ENCODE data around the gene DOCK1. TPM values are rescaled to one million over a fixed set of nuclear protein-coding genes. Genes with fewer than 3 reads are reported as not detected.
A peak's percentile ranks its signal among the peaks of the same experiment; 100 is the strongest.
"Not testable (repeated sequence)": the region's sequence is repeated elsewhere in the genome, so short reads cannot be mapped to it uniquely, and the experiment has no call there.

Gene DOCK1
- total RNA-seq, 2 donors from 2014 or later, result 1.1 TPM

GRCh38 chr10:126911301-126911700 is 6.1 kb downstream of the DOCK1 start:
- H3K9me3 Mint-ChIP-seq, result peaks cover 4% of the 10 kb centered on the region in 2 donors
- peaks cover 6 to 8% of the 10 kb centered on the region in 2 donors for H3K36me3 Mint-ChIP-seq
- DNase-seq (ENCODE audit: low spot score in 2 of 2) (no peak), ATAC-seq (no peak)
- H3K27ac Mint-ChIP-seq, result peak overlapping the region in 1 of 2 donors; percentile 39

GRCh38 chr10:126913316-126913715 is 8.1 kb downstream of the DOCK1 start:
- Mint-ChIP-seq H3K9me3 (peaks cover 4% of the 10 kb centered on the region in 2 donors), H3K36me3 (no peaks in the 10 kb centered on the region), H3K27ac (no peak overlapping the region)
- DNase-seq (ENCODE audit: low spot score in 2 of 2) (no peak), ATAC-seq (no peak)

- Mint-ChIP-seq H3K9me3 (peaks cover 4% of the 10 kb centered on the region in 2 donors), H3K27ac (no peak overlapping the region), H3K36me3 (no peaks in the 10 kb centered on the region)
- DNase-seq (ENCODE audit: low spot score in 2 of 2), result no peak
- ATAC-seq, result no peak
Measured at GRCh38 chr10:126914561-126914960, 9.3 kb downstream of the DOCK1 start.

GRCh38 chr10:126916952-126917351 is 11.7 kb downstream of the DOCK1 start:
- ATAC-seq; H3K36me3 Mint-ChIP-seq; H3K9me3 Mint-ChIP-seq; H3K27ac Mint-ChIP-seq; DNase-seq (ENCODE audit: low spot score in 2 of 2): not testable (repeated sequence)

- DNase-seq (ENCODE audit: low spot score in 2 of 2) (no peak), ATAC-seq (no peak)
- Mint-ChIP-seq H3K9me3 (peaks cover 8 to 13% of the 10 kb centered on the region in 2 donors), H3K36me3 (peaks cover 0 to 5% of the 10 kb centered on the region in 2 donors), H3K27ac (no peak overlapping the region)
Measured at GRCh38 chr10:126917375-126917774, 12.1 kb downstream of the DOCK1 start.

GRCh38 chr10:126917975-126918908 is 13.0 kb downstream of the DOCK1 start:
- no peak for DNase-seq (ENCODE audit: low spot score in 2 of 2)
- peaks cover 8 to 15% of the 10 kb centered on the region in 2 donors for H3K9me3 Mint-ChIP-seq
- ATAC-seq, result no peak

GRCh38 chr10:126919426-126919825 is 14.2 kb downstream of the DOCK1 start:
- DNase-seq (ENCODE audit: low spot score in 2 of 2) (no peak), ATAC-seq (no peak)
- peaks cover 11 to 15% of the 10 kb centered on the region in 2 donors for H3K9me3 Mint-ChIP-seq
- H3K36me3 Mint-ChIP-seq, result peaks cover 0 to 5% of the 10 kb centered on the region in 2 donors
- no peak overlapping the region for H3K27ac Mint-ChIP-seq

More at GRCh38 chr10:126917975-126918908, 13.0 kb downstream of the DOCK1 start:
- no peak overlapping the region for H3K27ac Mint-ChIP-seq
- peaks cover 0 to 5% of the 10 kb centered on the region in 2 donors for H3K36me3 Mint-ChIP-seq

GRCh38 chr10:126921162-126921561 is 15.9 kb downstream of the DOCK1 start:
- ATAC-seq, result no peak
- no peak overlapping the region for H3K27ac Mint-ChIP-seq
- peaks cover 0 to 5% of the 10 kb centered on the region in 2 donors for H3K36me3 Mint-ChIP-seq
- H3K9me3 Mint-ChIP-seq, result peaks cover 7 to 11% of the 10 kb centered on the region in 2 donors
- no peak for DNase-seq (ENCODE audit: low spot score in 2 of 2)

GRCh38 chr10:126921974-126922525 is 16.8 kb downstream of the DOCK1 start:
- H3K27ac Mint-ChIP-seq, result no peak overlapping the region
- H3K9me3 Mint-ChIP-seq, result peaks cover 7 to 11% of the 10 kb centered on the region in 2 donors
- ATAC-seq, result no peak
- no peak for DNase-seq (ENCODE audit: low spot score in 2 of 2)
- H3K36me3 Mint-ChIP-seq, result peaks cover 0 to 5% of the 10 kb centered on the region in 2 donors

GRCh38 chr10:126924180-126924914 is 19.1 kb downstream of the DOCK1 start:
- DNase-seq (ENCODE audit: low spot score in 2 of 2) (no peak), ATAC-seq (no peak)
- Mint-ChIP-seq H3K9me3 (peaks cover 7 to 11% of the 10 kb centered on the region in 2 donors), H3K36me3 (peaks cover 0 to 5% of the 10 kb centered on the region in 2 donors), H3K27ac (no peak overlapping the region)

- ATAC-seq (no peak), DNase-seq (ENCODE audit: low spot score in 2 of 2) (no peak)
- Mint-ChIP-seq H3K9me3 (peaks cover 7 to 11% of the 10 kb centered on the region in 2 donors), H3K27ac (no peak overlapping the region), H3K36me3 (peaks cover 0 to 5% of the 10 kb centered on the region in 2 donors)
Measured at GRCh38 chr10:126924915-126925300, 19.7 kb downstream of the DOCK1 start.

- Mint-ChIP-seq H3K9me3 (peaks cover 3 to 6% of the 10 kb centered on the region in 2 donors), H3K36me3 (no peaks in the 10 kb centered on the region), H3K27ac (no peak overlapping the region)
- DNase-seq (ENCODE audit: low spot score in 2 of 2) (no peak), ATAC-seq (no peak)
Measured at GRCh38 chr10:126926568-126926967, 21.3 kb downstream of the DOCK1 start.

- Mint-ChIP-seq H3K36me3 (no peaks in the 10 kb centered on the region), H3K9me3 (peaks cover 0 to 3% of the 10 kb centered on the region in 2 donors), H3K27ac (no peak overlapping the region)
- DNase-seq (ENCODE audit: low spot score in 2 of 2) (no peak), ATAC-seq (no peak)
Measured at GRCh38 chr10:126927799-126928198, 22.6 kb downstream of the DOCK1 start.

GRCh38 chr10:126928274-126928673 is 23.0 kb downstream of the DOCK1 start:
- peaks cover 0 to 3% of the 10 kb centered on the region in 2 donors for H3K9me3 Mint-ChIP-seq
- H3K36me3 Mint-ChIP-seq, result no peaks in the 10 kb centered on the region
- no peak overlapping the region for H3K27ac Mint-ChIP-seq
- no peak for DNase-seq (ENCODE audit: low spot score in 2 of 2)
- no peak for ATAC-seq

GRCh38 chr10:126929391-126929790 is 24.2 kb downstream of the DOCK1 start:
- no peak for ATAC-seq
- Mint-ChIP-seq H3K36me3 (no peaks in the 10 kb centered on the region), H3K27ac (no peak overlapping the region), H3K9me3 (no peaks in the 10 kb centered on the region)
- no peak for DNase-seq (ENCODE audit: low spot score in 2 of 2)

- DNase-seq (ENCODE audit: low spot score in 2 of 2) (no peak), ATAC-seq (no peak)
- no peak overlapping the region for H3K27ac Mint-ChIP-seq
- H3K36me3 Mint-ChIP-seq, result no peaks in the 10 kb centered on the region
- H3K9me3 Mint-ChIP-seq, result no peaks in the 10 kb centered on the region
Measured at GRCh38 chr10:126930131-126930882, 25.1 kb downstream of the DOCK1 start.

All from activated naive CD4-positive, alpha-beta T cell treated with anti-CD3 and anti-CD28 coated beads, Interleukin-2, amount 50 U/mL, for 72 hours (primary cell).